Endothelial cell of umbilical vein (primary cell): Measurements from ENCODE around the gene ERICH3.

ENCODE experiments used
- CTCF ChIP-seq, 2 donors: IDR thresholded peaks; 1 replicate in 1 of 2; 2 replicates in 1 of 2; pipeline ENCODE4 v1.5.1; 2011; ENCODE audit warnings: low read length in 2 of 2, mild to moderate bottlenecking in 2 of 2, moderate library complexity in 2 of 2, control low read depth in 1 of 2, inconsistent platforms in 1 of 2, low read depth in 1 of 2; ENCODE audit not compliant: insufficient read depth in 1 of 2; ENCODE audit errors: extremely low read depth in 1 of 2
- EZH2 ChIP-seq: IDR thresholded peaks from 2 replicates; pipeline ENCODE4 v1.6.1; 2012; ENCODE audit warnings: borderline replicate concordance, low read depth, mild to moderate bottlenecking, moderate library complexity, low read length, inconsistent platforms; ENCODE audit not compliant: severe bottlenecking
- MAX ChIP-seq: IDR thresholded peaks from 2 replicates; pipeline ENCODE4 v1.6.1; 2011; ENCODE audit not compliant: insufficient read depth, insufficient read length
- POLR2A ChIP-seq: IDR thresholded peaks from 2 replicates; pipeline ENCODE4 v1.6.1; 2012; ENCODE audit warnings: low read depth, mild to moderate bottlenecking, control low read depth, low read length
- POLR2AphosphoS5 ChIP-seq: IDR thresholded peaks from 2 replicates; pipeline ENCODE4 v1.6.1; 2012; ENCODE audit warnings: low read depth, mild to moderate bottlenecking, control low read depth, low read length, moderate library complexity; ENCODE audit not compliant: insufficient read depth

GRCh38 chr1:74609810-74610371 is 63.7 kb downstream of the ERICH3 start:
- TF ChIP-seq CTCF (IDR thresholded peaks at IDR 0.05; ENCODE audit: extremely low read depth in 1 of 2, insufficient read depth in 1 of 2, low read depth in 1 of 2, low read length in 2 of 2) (no peak), POLR2A (no peak), EZH2 (no peak), MAX (no peak), POLR2AphosphoS5 (no peak)
